Stromal cell of bone marrow (primary cell): ENCODE data around the gene TCTN1.
"Not testable (repeated sequence)": the region's sequence is repeated elsewhere in the genome, so short reads cannot be mapped to it uniquely, and the experiment has no call there.

Experiments used
- DNase-seq: peaks from one replicate; pipeline ENCODE4 v3.0.0-alpha.2; 2012; ENCODE audit warnings: low read depth

The TCTN1 gene

DNA sequence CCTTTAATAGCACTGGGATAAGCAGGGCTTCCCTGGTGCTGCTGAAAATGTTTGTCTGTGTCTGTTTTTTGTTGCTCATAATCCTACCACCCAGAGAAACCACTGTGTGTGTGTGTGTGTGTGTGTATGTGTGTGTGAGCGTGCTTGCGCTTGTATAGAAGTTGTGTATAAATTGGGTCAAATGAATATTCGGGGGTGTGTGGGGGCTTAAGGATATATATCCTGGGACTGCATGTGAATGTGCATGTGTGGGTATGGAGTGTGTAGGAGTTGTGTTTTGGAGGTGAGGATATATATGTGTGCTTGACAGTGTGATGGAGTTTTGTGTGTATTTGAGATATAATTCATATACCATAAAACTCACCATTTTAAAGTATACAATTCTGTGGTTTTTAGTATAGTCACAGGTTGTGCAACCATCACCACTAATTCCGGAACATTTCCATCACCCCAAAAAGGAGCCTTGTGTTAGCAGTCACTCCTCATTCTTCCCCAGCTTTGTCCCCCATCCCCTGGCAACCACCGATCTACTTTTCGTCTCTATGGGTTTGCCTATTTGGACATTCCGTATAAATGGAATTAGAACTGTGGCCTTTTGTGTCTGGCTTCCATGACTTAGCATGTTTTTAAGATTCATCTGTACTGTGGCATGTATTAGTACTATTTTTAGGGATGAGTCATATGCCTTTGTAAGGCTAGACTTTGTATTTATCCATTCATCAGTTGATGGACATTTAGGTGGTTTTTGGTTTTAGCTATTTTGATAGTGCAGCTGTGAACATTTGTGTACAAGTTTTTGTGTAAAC, 25.6 kb downstream of the TCTN1 start:
- DNase-seq: peak; percentile 51

DNA sequence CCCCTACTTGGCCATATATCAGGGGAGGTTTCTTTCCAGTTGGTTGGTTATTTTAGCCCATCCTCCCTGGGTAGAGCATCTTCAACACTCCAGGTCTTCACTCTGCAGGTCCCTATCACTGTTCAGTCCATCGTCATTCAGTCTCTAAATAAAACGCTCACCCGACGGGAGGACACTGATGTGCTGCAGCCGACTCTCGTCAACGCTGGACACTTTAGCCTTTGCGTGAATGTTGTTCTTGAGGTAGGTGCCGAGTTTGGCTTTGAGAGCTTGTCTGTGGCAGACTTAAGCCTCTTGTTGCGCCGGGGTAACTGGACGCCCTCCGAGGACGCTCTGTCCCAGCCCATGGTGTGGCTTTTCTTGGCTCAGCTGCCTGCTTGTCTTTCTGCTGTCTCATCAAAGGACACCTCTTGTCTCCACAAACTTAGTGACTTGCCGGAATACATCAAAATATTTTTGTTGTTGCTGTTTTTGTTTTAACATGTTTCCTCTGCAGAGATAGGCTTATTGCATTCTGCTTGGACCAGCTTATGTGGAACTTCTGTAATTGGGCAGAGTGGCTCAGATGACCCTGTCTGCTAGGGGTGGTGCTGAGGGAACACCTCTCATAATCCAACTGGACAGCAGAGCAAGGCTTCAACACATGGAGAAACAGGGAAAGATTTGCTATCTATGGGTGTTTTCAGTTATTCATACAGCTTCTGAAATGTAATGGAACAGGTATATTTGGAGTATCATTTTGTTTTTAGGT, 26.5 kb downstream of the TCTN1 start:
- no peak for DNase-seq

- DNase-seq: no peak
Observed at GRCh38 chr12:110641521-110641920, 27.6 kb downstream of the TCTN1 start.

- DNase-seq: no peak
Observed at GRCh38 chr12:110647631-110648040, 33.7 kb downstream of the TCTN1 start.

GRCh38 chr12:110649341-110649847, 35.5 kb downstream of the TCTN1 start:
- no peak for DNase-seq

DNA sequence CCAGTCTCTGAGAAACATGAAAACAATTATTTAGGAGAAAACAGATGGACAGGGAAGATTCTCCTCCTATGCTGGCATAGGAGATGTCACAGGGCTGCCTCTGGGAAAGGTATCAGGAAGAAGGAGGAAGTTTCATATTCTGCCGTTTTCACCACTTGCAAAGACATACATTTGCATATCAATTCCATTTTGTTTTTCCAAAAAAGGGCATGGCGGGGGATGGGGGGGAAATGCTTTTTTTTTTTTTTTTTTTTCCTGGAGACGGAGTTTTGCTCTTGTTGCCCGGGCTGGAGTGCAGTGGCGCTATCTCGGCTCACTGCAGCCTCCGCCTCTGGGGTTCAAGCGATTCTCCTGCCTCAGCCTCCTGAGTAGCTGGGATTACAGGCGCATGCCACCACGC, 40.3 kb downstream of the TCTN1 start:
- DNase-seq: not testable (repeated sequence)

DNA sequence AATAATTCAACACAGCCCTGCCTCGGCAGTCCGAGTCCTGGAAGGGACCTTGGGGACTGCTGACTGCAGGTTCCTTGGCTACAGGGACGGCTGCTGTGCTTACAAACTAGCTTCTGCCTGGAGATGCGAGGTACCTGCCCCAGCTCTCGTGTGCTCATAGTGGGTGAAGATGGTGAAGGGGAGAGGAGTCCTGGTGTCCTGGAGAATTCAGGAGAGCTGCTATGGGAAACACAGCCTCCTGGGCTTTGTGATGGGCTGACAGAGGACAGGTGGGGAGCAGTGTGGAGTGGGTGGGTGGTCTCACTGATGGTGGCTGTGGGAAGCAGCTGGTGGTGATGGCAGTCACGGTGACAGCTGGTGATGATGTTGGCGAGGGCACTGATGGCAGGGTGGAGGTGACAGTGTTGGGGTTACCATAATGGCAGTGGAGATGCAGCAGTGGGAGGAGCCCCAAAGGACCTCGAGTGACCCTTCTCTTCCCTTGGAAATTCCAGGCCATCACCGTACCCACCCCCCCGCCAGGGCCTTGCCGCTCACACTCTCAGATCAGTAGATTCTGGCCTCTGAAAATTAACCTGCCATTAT, 42.2 kb downstream of the TCTN1 start:
- no peak for DNase-seq

DNA sequence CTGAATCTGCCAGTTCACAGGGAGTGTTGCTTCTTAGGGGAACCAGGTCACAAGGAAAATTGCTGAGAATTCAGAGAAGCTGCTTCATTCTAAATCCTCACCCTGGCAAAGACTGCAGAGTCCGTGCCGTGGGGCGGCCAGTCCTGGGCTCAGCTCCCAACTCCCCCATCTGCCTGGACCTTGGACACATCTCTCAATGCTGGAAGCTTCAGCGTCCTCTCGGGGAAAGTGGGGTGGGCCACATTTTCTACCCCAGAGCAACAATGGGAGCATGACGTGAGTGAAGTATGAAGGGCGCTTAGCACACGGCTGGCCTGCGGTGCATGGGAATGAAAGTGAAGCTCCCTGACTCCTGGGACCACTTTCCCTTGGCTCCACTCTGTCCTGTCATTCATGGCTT, 43.8 kb downstream of the TCTN1 start:
- no peak for DNase-seq

GRCh38 chr12:110658242-110658641, 44.3 kb downstream of the TCTN1 start:
- DNase-seq: no peak

DNA sequence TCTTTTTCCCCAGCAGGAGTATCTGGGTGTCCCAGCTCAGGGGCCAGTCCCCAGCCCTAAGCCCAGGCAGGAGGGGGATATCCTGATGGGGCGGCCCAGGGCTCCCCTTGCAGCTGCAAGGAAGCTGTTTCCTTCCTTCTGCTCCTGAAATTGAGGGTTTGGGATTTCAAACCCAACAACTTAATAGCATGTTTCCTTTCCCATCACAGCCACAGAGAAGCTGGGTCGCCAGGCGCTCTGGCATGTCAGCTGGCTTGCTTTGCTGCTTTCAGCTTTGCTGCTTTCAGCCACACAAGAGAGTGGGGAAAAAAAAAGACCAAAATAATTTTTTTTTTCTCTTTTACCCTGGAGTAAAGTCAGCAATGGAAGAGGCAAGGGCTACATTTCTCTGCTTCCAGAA, 44.9 kb downstream of the TCTN1 start:
- no peak for DNase-seq

GRCh38 chr12:110661337-110661972, 47.5 kb downstream of the TCTN1 start:
- no peak for DNase-seq

DNA sequence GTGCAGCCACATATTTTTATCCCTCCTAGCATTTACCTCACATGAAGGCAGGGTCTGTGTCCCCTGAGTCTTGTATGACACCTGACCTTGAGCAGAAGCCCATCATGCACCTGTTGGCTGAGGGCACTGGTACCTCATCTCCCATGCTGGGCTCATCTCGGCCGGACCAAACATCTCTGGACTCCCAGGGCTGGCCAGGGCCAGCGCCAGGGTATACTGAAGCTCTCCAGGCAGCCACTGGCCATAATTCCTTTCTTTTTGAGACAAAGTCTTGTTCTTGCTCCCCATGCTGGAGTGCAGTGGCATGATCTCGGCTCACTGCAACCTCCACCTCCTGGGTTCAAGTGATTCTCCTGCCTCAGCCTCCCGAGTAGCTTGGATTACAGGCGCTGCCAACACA, 53.0 kb downstream of the TCTN1 start:
- no peak for DNase-seq

GRCh38 chr12:110667671-110668070, 53.7 kb downstream of the TCTN1 start:
- DNase-seq: no peak

DNA sequence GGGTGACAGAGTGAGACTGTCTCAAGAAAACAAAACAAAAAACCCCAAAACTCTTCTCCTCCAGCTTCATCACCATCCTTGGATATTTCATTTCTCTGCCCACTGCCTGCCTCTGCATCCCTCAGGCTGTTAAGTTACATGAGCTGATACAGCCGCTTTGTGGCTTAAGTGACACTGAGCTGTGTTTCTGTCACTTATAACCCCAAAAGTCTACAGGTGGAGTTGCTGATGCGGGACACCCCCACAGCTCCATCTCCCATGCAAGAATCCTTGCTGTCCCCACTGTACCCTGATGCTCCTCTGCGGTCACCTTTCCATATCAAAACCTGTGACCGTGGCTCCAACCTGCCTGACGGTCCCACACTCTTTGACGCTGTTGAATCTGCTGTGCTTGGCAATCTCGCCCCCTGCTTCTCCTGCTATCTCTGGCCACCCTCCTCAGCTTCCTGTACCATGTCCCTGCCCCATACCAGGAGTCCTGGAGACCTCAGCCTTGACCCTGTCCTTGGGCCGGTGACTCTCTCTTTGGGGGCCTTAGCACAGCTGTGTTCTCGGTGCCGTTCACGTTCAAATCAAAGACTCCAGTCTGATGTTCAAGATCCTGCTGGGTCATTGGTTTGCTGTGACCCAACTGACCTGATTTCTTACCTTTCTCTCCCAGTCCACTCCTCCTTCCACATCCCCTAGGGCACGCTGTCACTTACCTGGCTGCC, 54.7 kb downstream of the TCTN1 start:
- no peak for DNase-seq

- no peak for DNase-seq
Observed at GRCh38 chr12:110669193-110669502, 55.2 kb downstream of the TCTN1 start.

DNA sequence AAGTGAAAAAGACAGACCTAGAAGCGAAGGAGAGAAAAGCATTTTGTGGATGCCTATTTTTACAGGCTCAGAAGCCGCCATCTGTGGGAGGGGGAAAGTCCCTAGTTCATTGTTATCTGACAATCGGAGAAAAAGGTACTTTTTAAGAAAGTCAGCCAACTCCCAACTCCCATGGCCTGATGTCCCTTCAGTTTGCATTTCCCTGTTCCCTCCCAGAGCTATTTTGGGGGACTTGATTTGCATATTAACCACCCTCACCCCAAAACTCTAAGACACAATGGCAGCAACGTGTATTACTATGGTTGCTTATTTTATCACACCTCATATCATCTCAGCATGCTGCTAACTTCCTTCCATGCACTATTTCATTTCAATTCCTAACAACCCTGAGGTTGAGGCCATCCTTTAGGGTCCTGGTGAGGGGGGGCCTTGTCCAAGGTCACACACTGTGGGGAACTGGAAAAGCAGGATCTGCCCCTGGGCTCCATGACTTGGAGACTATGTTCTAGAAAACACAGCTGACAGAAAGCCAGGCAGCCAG, 56.3 kb downstream of the TCTN1 start:
- no peak for DNase-seq

- no peak for DNase-seq
Observed at GRCh38 chr12:110676171-110676570, 62.2 kb downstream of the TCTN1 start.

DNA sequence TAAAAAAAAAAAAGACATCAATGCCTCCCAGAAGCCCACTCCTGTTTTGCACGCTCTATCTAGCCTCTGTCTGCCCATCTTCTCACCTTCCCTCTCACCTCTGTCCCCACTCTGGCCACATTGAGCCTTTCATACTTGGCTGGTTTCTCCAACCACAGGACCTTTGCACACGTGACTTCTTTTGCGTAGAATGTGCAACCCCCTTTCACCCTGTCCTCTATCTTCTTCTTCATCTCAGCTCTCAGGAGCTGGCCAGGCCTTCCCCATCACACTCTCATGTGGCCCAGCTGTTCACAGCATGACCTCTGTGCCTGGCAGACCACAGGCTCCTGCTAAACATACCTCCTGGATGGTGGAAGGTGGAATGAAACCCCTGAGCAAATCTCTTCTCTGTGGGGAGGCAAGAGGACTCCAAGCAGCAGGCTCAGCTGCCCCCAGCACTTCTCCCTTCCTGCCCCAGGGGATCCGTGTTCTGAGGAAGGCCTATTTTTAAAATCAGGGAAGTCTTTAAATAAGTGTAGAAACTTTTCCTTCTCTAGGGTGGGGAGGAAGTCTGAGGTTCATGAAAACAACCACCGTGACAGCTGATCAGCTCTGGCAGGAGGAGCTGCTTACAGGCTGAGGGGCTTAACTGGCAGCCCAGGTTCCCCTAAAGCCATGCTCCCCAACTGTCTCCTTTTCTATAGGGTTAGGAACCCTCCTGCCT, 63.4 kb downstream of the TCTN1 start:
- no peak for DNase-seq

GRCh38 chr12:110677982-110678381, 64.1 kb downstream of the TCTN1 start:
- DNase-seq: no peak

- no peak for DNase-seq
Observed at GRCh38 chr12:110679201-110679600, 65.3 kb downstream of the TCTN1 start.

DNA sequence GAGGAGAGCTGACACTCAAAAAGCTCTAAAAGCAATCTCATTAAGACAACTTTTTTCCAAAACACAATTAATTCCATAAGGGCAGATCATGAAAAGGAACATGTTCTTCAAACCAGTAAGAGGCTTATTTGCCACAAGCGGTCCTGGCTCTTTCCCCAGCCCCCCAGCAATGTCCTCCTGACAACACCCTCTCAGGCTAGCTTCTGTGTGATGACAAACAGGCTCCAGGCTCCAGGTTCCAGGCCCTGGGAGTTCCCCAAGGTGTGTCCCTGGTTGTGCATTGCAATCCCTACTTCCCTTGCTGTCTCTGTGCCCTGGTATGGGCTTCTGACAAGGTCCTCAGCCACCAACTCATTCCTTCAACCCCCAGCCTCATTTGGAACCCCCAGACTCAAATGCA, 66.1 kb downstream of the TCTN1 start:
- DNase-seq: no peak
